Brain microvascular endothelial cell (primary cell): Measurements from ENCODE around the gene CHRNA1.

Experiments used
- DNase-seq: peaks from one replicate; pipeline ENCODE4 v3.0.0-alpha.2; 2020
- H3K27ac ChIP-seq: fragments of 250-450 bp; sonication (Bioruptor Pico); 2 replicates; pipeline ENCODE4 v1.5.1; 2020; ENCODE audit warnings: mild to moderate bottlenecking, moderate library complexity
- H3K27me3 ChIP-seq: fragments of 250-450 bp; sonication (Bioruptor Pico); replicated peaks from 2 replicates; pipeline ENCODE4 v1.5.1; 2020; ENCODE audit warnings: mild to moderate bottlenecking
- H3K36me3 ChIP-seq: fragments of 250-450 bp; sonication (Bioruptor Pico); replicated peaks from 2 replicates; pipeline ENCODE4 v1.5.1; 2020; ENCODE audit warnings: mild to moderate bottlenecking
- H3K4me3 ChIP-seq: 2 replicates; pipeline ENCODE4 v1.5.1; 2011; ENCODE audit warnings: low read depth, mild to moderate bottlenecking, control low read depth, low read length, moderate library complexity
- CTCF ChIP-seq: IDR thresholded peaks from 2 replicates; pipeline ENCODE4 v1.5.1; 2011; ENCODE audit warnings: low read depth, mild to moderate bottlenecking, moderate library complexity, low read length, control low read depth, inconsistent platforms; ENCODE audit errors: missing control alignments
- in situ Hi-C: cut with HindIII; loops from 2 replicates; pipeline ENCODE4 v1.10.0; 2017; ENCODE audit warnings: low sequenced_read_pairs, low pct_ligation_motif_present

CHRNA1 gene

DNA sequence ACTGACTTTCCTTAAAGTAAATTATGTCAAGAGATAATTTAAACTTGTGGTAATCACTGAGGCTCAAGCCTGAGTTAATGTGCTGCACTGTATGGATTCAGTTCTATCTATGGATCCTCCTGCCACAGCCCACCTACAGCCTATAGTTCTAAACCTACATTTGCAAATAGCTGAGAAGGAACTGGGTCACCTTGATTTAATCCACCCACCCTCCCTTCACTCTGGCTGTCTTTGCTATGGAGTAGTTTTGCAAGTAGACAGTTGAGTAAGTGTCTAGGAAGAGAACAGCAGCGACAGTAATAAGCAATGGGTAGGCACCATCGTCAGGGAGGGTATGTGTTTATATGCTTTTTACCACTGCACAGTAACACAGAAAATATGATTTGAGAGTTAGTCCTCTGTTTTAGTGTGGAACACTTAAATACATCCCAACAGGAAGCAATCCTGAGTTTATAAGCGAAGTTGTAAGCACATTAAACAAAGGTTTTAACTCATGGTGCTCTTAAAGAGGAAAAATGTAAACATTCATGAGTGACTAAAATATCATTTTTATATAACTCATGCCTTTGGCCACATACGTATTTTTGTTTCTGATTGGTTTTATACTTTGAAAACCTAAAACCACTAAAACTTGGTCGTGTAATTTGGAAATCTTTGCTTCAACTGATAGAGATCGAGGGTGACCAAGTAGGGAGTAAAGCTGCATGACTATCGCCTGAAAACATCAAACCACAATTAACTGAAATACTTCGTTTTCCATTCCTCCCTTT, 36.3 kb upstream of the CHRNA1 start:
- no peak overlapping the region for H3K4me3 ChIP-seq
- in situ Hi-C loops: no loop called here
- no peak overlapping the region for H3K27ac ChIP-seq
- DNase-seq: no peak
- H3K36me3 ChIP-seq: no peaks in the 10 kb centered on the region
- H3K27me3 ChIP-seq: no peaks in the 10 kb centered on the region
- no peak for TF ChIP-seq CTCF

DNA sequence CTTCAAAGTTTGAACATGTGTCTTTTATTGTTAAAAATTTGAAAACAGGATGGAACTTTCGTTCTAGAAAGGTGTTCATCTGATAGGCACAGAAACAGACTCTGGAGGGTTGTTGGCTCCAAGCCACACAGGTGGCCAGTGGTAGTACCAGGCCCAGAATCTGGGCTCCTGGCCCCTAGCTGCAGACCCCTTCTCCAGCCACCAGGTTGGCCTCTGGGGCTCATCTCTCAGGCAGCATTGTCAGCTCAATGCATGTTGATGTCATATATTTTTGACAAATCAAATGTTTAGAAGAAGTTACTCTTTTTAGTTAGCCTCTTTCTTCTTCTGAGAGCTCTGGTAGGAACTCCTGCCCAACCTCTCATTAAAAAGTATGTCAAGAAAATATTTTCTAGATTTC, 34.5 kb upstream of the CHRNA1 start:
- H3K27me3 ChIP-seq: no peaks in the 10 kb centered on the region
- in situ Hi-C loops: no loop called here
- peak; percentile 15 for TF ChIP-seq CTCF
- DNase-seq: no peak
- no peak overlapping the region for H3K27ac ChIP-seq
- H3K4me3 ChIP-seq: no peak overlapping the region
- no peaks in the 10 kb centered on the region for H3K36me3 ChIP-seq

DNA sequence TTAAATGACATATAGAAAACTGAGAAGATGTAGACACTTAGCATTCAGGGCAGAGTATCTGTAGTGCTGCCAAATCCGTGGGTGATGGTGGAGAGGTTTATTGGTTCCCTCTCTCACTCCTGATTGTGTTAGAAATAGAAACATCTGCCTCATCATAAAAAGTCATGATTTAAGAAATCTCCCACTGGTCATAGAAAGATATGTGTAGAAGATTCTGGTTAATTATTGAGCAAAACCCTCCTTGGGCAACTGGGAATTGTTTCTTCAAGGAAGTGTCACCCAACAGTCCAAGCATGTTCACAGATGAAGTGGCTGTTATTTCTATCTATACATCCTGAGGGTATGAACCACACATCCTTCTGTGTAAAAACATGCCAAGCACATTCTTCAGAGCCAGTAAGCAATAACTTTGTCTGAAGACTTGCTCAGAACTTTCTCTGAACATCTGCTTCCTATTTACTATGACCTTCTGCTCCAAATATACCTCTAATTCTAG, 33.6 kb upstream of the CHRNA1 start:
- Histone ChIP-seq H3K36me3 (no peaks in the 10 kb centered on the region), H3K27ac (no peak overlapping the region), H3K27me3 (no peaks in the 10 kb centered on the region), H3K4me3 (no peak overlapping the region)
- in situ Hi-C loops: no loop called here
- no peak for DNase-seq
- TF ChIP-seq CTCF: no peak

- no peaks in the 10 kb centered on the region for H3K27me3 ChIP-seq
- no peak overlapping the region for H3K4me3 ChIP-seq
- no peak overlapping the region for H3K27ac ChIP-seq
- in situ Hi-C loops: no loop called here
- no peak for TF ChIP-seq CTCF
- no peak for DNase-seq
- H3K36me3 ChIP-seq: no peaks in the 10 kb centered on the region
These were observed 32.1 kb upstream of the CHRNA1 start for GRCh38 chr2:174796319-174796771.

DNA sequence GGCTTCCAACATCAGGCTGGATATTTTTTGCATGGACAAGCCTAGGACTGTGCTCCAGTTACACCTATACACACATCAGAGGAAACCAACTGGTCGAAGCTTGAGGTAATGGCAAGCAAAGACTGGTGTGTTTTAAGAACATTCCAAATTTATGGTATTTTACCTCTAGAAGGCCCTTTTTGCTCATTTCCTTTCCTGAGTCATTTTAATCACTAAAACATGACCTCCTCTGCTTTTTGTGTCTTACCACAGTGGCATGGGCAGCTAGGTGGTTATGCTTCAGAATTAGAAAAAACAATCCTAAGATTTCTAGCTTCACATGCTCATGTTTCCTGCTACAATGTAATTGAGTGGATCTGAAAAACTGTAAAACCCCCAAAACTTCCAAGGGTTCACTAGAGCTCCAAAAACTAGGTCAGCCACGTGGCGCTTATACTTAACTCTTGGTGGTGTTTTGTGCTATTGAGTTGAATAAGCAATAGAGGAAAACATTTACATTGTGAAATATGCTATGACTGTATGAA, 30.6 kb upstream of the CHRNA1 start:
- in situ Hi-C loops: no loop called here

More for the DNA sequence above, 30.6 kb upstream of the CHRNA1 start:
- H3K27ac ChIP-seq: no peak overlapping the region
- H3K27me3 ChIP-seq: no peaks in the 10 kb centered on the region
- no peaks in the 10 kb centered on the region for H3K36me3 ChIP-seq
- TF ChIP-seq CTCF: no peak
- no peak overlapping the region for H3K4me3 ChIP-seq
- no peak for DNase-seq
